ENCODE data around the gene IRF2BP1. TPM values are rescaled to one million over a fixed set of nuclear protein-coding genes. Genes with fewer than 3 reads are reported as not detected.

The IRF2BP1 gene
- total RNA-seq, 2 donors from 2014 or later, result 25.0 to 25.5 TPM

GRCh38 chr19:45852145-45852750 is 33.7 kb downstream of the IRF2BP1 start:
- Histone ChIP-seq H3K36me3 (peaks cover 55% of the 10 kb centered on the region), H3K9me3 (no peaks in the 10 kb centered on the region), H3K4me3 (no peak overlapping the region), H3K4me1 (ENCODE audit: control insufficient read depth in 1 of 2, low read depth in 2 of 2) (no peaks in the 10 kb centered on the region), H3K27me3 (replicated peaks; ENCODE audit: insufficient read depth) (no peaks in the 10 kb centered on the region), H3K27ac (no peak overlapping the region)
- DNase-seq (ENCODE audit: low spot score) (no peak), ATAC-seq (ENCODE audit: insufficient number of reproducible peaks, low FRiP score, low read depth) (no peak)
- no peak for TF ChIP-seq CTCF (IDR thresholded peaks at IDR 0.05)

- peaks cover 64% of the 10 kb centered on the region for H3K36me3 ChIP-seq
- TF ChIP-seq CTCF (IDR thresholded peaks at IDR 0.05), result no peak
- H3K27ac ChIP-seq, result no peak overlapping the region
- DNase-seq (ENCODE audit: low spot score), result no peak
- H3K4me3 ChIP-seq, result no peak overlapping the region
- H3K27me3 ChIP-seq (replicated peaks; ENCODE audit: insufficient read depth), result no peaks in the 10 kb centered on the region
- H3K4me1 ChIP-seq (ENCODE audit: control insufficient read depth in 1 of 2, low read depth in 2 of 2), result no peaks in the 10 kb centered on the region
- ATAC-seq (ENCODE audit: insufficient number of reproducible peaks, low FRiP score, low read depth), result no peak
- no peaks in the 10 kb centered on the region for H3K9me3 ChIP-seq
Measured at GRCh38 chr19:45848922-45849321, 37.0 kb downstream of the IRF2BP1 start.

DNA sequence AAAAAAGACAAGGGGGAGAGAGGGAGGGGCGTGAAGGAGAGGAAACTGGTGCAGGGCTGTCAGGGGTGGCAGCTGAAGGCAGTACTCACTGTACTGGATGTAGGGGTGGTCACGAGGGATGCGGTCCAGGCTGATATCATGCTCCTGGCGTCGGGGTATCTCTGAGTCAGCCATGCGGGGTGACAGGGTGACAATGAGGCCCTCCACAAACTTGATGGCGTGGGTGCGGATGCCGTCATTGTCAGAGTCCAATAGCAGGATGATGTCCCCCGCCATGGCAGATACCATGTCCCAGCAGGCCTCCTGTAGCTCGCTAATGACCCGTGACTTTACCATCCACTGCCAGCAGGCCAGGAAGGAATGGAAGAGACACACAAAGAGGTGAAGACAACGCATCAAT is 38.3 kb downstream of the IRF2BP1 start:
- ATAC-seq (ENCODE audit: insufficient number of reproducible peaks, low FRiP score, low read depth) (no peak), DNase-seq (ENCODE audit: low spot score) (no peak)
- Histone ChIP-seq H3K27me3 (replicated peaks; ENCODE audit: insufficient read depth) (no peaks in the 10 kb centered on the region), H3K4me1 (ENCODE audit: control insufficient read depth in 1 of 2, low read depth in 2 of 2) (no peaks in the 10 kb centered on the region), H3K27ac (no peak overlapping the region), H3K36me3 (peaks cover 73% of the 10 kb centered on the region), H3K9me3 (no peaks in the 10 kb centered on the region), H3K4me3 (no peak overlapping the region)
- no peak for TF ChIP-seq CTCF (IDR thresholded peaks at IDR 0.05)

- no peak for ATAC-seq (ENCODE audit: insufficient number of reproducible peaks, low FRiP score, low read depth)
- DNase-seq (ENCODE audit: low spot score), result no peak
- no peak overlapping the region for H3K4me3 ChIP-seq
- H3K27ac ChIP-seq, result no peak overlapping the region
- H3K9me3 ChIP-seq, result no peaks in the 10 kb centered on the region
- no peaks in the 10 kb centered on the region for H3K27me3 ChIP-seq (replicated peaks; ENCODE audit: insufficient read depth)
- peaks cover 68% of the 10 kb centered on the region for H3K36me3 ChIP-seq
- no peak for TF ChIP-seq CTCF (IDR thresholded peaks at IDR 0.05)
- H3K4me1 ChIP-seq (ENCODE audit: control insufficient read depth in 1 of 2, low read depth in 2 of 2), result no peaks in the 10 kb centered on the region
Measured at GRCh38 chr19:45842198-45842597, 43.7 kb downstream of the IRF2BP1 start.

GRCh38 chr19:45834970-45835369 is 51.0 kb downstream of the IRF2BP1 start:
- no peak for TF ChIP-seq CTCF (IDR thresholded peaks at IDR 0.05)
- Histone ChIP-seq H3K4me3 (no peak overlapping the region), H3K27me3 (replicated peaks; ENCODE audit: insufficient read depth) (no peaks in the 10 kb centered on the region), H3K9me3 (no peaks in the 10 kb centered on the region), H3K27ac (no peak overlapping the region), H3K4me1 (ENCODE audit: control insufficient read depth in 1 of 2, low read depth in 2 of 2) (no peaks in the 10 kb centered on the region), H3K36me3 (peaks cover 76% of the 10 kb centered on the region)
- no peak for ATAC-seq (ENCODE audit: insufficient number of reproducible peaks, low FRiP score, low read depth)
- DNase-seq (ENCODE audit: low spot score), result no peak

Other genes starting within 250 kb of the IRF2BP1 start
- gene EML2, start 246.7 kb downstream of the IRF2BP1 start, total RNA-seq, result 10 to 100 TPM; 21.7 to 34.8 TPM
- gene GIPR, start 217.9 kb downstream of the IRF2BP1 start, total RNA-seq, result under 1 TPM in 1 of 2 donors, not detected in 1; 0.14 TPM
- 10 to 100 TPM; 65.7 to 70.1 TPM for gene SNRPD2, start 194.2 kb downstream of the IRF2BP1 start, total RNA-seq
- 1 to 10 TPM; 4.6 to 8.8 TPM for gene QPCTL, start 193.5 kb downstream of the IRF2BP1 start, total RNA-seq
- 10 to 100 TPM in 1 of 2 donors, 1 to 10 TPM in 1; 9.9 to 15.0 TPM for gene FBXO46, start 155.2 kb downstream of the IRF2BP1 start, total RNA-seq
- gene MEIOSIN, start 152.7 kb downstream of the IRF2BP1 start, total RNA-seq, result not detected
- gene SIX5, start 116.9 kb downstream of the IRF2BP1 start, total RNA-seq, result 10 to 100 TPM; 15.0 to 29.9 TPM
- 100 to 1,000 TPM; 212 to 227 TPM for gene DMPK, start 103.7 kb downstream of the IRF2BP1 start, total RNA-seq
- 10 to 100 TPM; 79.1 to 91.1 TPM for gene DMWD, start 93.3 kb downstream of the IRF2BP1 start, total RNA-seq
- gene RSPH6A, start 70.8 kb downstream of the IRF2BP1 start, total RNA-seq, result not detected
- 10 to 100 TPM; 48.8 to 84.7 TPM for gene SYMPK, start 23.0 kb downstream of the IRF2BP1 start, total RNA-seq
- gene FOXA3, start 21.8 kb downstream of the IRF2BP1 start, total RNA-seq, result not detected
- gene MYPOP, start 16.5 kb upstream of the IRF2BP1 start, total RNA-seq, result 1 to 10 TPM; 6.1 to 8.8 TPM
- not detected for gene NANOS2, start 28.6 kb upstream of the IRF2BP1 start, total RNA-seq
- gene NOVA2, start 87.7 kb upstream of the IRF2BP1 start, total RNA-seq, result 1 to 10 TPM; 2.6 to 6.4 TPM
- gene CCDC61, start 109.3 kb upstream of the IRF2BP1 start, total RNA-seq, result 10 to 100 TPM; 14.7 to 16.9 TPM
- not detected for gene PGLYRP1, start 136.9 kb upstream of the IRF2BP1 start, total RNA-seq
- not detected for gene IGFL4, start 154.9 kb upstream of the IRF2BP1 start, total RNA-seq
- not detected for gene IGFL3, start 238.5 kb upstream of the IRF2BP1 start, total RNA-seq